Calu3 (cell line): ENCODE results near the gene NCLN. TPM values are rescaled to one million over a fixed set of nuclear protein-coding genes. Genes with fewer than 3 reads are reported as not detected.
A peak's percentile ranks its signal among the peaks of the same experiment; 100 is the strongest.

ENCODE experiments used
- BruUV-seq: library from RNA; stranded (reverse); fragments of 400-500 nt; replicated peaks from 2 replicates; lab custom pipeline; 2021; lab: Mats Ljungman, UMichigan
- CTCF ChIA-PET: fragments of 300-600 bp; sonication (Branson Sonifier 250); formaldehyde crosslinking; loops from one replicate; lab custom pipeline; 2022; ENCODE audit warnings: antibody characterized with exemption; lab: Charles Lee
- DNase-seq: peaks from one replicate; pipeline ENCODE4 v3.0.0; 2022
- H3K27ac Mint-ChIP-seq: one replicate; pipeline ENCODE4 v1.8.0; 2022; ENCODE audit warnings: mixed read lengths; ENCODE audit not compliant: unreplicated experiment
- H3K27me3 Mint-ChIP-seq: one replicate; pipeline ENCODE4 v1.8.0; 2022; ENCODE audit warnings: mixed read lengths; ENCODE audit not compliant: unreplicated experiment
- H3K36me3 Mint-ChIP-seq: one replicate; pipeline ENCODE4 v1.8.0; 2022; ENCODE audit warnings: mild to moderate bottlenecking, moderate library complexity, mixed read lengths; ENCODE audit not compliant: insufficient read depth, unreplicated experiment
- H3K4me1 Mint-ChIP-seq: one replicate; pipeline ENCODE4 v1.8.0; 2022; ENCODE audit warnings: mild to moderate bottlenecking, low read depth, mixed read lengths; ENCODE audit not compliant: unreplicated experiment
- H3K4me3 Mint-ChIP-seq: one replicate; pipeline ENCODE4 v1.8.0; 2022; ENCODE audit warnings: mild to moderate bottlenecking, low read depth, moderate library complexity, mixed read lengths; ENCODE audit not compliant: unreplicated experiment
- H3K9me3 Mint-ChIP-seq: one replicate; pipeline ENCODE4 v1.8.0; 2022; ENCODE audit warnings: low read depth, mixed read lengths; ENCODE audit not compliant: unreplicated experiment
- CTCF ChIP-seq: fragments of 200-600 bp; IDR thresholded peaks from one replicate; pipeline ENCODE4 v1.8.0; 2022; ENCODE audit warnings: antibody characterized with exemption; ENCODE audit not compliant: unreplicated experiment
- intact Hi-C: fragments of 100-400 bp; cut with micrococcal nuclease; formaldehyde crosslinking; loops from one replicate; pipeline ENCODE4 v1.10.0; 2022; ENCODE audit not compliant: unreplicated experiment
- total RNA-seq: library from RNA; stranded (reverse); gene quantifications from 2 replicates; pipeline ENCODE4 v1.2.3, GENCODE V29; 2022

NCLN gene
- total RNA-seq, 1 experiment from 2014 or later: 79.6 TPM

GRCh38 chr19:3188627-3189596 is 3.2 kb downstream of the NCLN start:
- H3K9me3 Mint-ChIP-seq: no peaks in the 10 kb centered on the region
- H3K27me3 Mint-ChIP-seq: no peaks in the 10 kb centered on the region
- H3K27ac Mint-ChIP-seq: no peak overlapping the region
- peaks cover 17% of the 10 kb centered on the region for H3K4me1 Mint-ChIP-seq
- CTCF ChIA-PET: no interaction called here
- peak overlapping the region; percentile 93 for H3K4me3 Mint-ChIP-seq
- DNase-seq: no peak
- H3K36me3 Mint-ChIP-seq: peaks cover 21% of the 10 kb centered on the region
- BruUV-seq: no TSS peak
- no peak for TF ChIP-seq CTCF
- intact Hi-C loops: no loop called here

GRCh38 chr19:3189702-3190469 is 4.2 kb downstream of the NCLN start:
- no TSS peak for BruUV-seq
- TF ChIP-seq CTCF: no peak
- Mint-ChIP-seq H3K27ac (no peak overlapping the region), H3K4me1 (peaks cover 17% of the 10 kb centered on the region), H3K27me3 (no peaks in the 10 kb centered on the region), H3K4me3 (no peak overlapping the region), H3K36me3 (peaks cover 21% of the 10 kb centered on the region), H3K9me3 (no peaks in the 10 kb centered on the region)
- CTCF ChIA-PET: no interaction called here
- intact Hi-C loops: no loop called here
- no peak for DNase-seq

- no TSS peak for BruUV-seq
Measured at GRCh38 chr19:3190470-3190770, 4.7 kb downstream of the NCLN start.

More at GRCh38 chr19:3190470-3190770, 4.7 kb downstream of the NCLN start:
- DNase-seq: no peak
- Mint-ChIP-seq H3K4me3 (no peak overlapping the region), H3K27ac (no peak overlapping the region), H3K27me3 (no peaks in the 10 kb centered on the region), H3K36me3 (peaks cover 17% of the 10 kb centered on the region), H3K9me3 (no peaks in the 10 kb centered on the region), H3K4me1 (peaks cover 17% of the 10 kb centered on the region)
- CTCF ChIA-PET: no interaction called here
- intact Hi-C loops: no loop called here
- no peak for TF ChIP-seq CTCF
